Inflammatory macrophage (primary cell): ENCODE measurements around the gene ZBTB34.

Experiments
- DNase-seq, 2 donors: peaks; one replicate each; pipeline ENCODE4 v3.0.0-alpha.2; 2020 to 2022

ZBTB34 gene

DNA sequence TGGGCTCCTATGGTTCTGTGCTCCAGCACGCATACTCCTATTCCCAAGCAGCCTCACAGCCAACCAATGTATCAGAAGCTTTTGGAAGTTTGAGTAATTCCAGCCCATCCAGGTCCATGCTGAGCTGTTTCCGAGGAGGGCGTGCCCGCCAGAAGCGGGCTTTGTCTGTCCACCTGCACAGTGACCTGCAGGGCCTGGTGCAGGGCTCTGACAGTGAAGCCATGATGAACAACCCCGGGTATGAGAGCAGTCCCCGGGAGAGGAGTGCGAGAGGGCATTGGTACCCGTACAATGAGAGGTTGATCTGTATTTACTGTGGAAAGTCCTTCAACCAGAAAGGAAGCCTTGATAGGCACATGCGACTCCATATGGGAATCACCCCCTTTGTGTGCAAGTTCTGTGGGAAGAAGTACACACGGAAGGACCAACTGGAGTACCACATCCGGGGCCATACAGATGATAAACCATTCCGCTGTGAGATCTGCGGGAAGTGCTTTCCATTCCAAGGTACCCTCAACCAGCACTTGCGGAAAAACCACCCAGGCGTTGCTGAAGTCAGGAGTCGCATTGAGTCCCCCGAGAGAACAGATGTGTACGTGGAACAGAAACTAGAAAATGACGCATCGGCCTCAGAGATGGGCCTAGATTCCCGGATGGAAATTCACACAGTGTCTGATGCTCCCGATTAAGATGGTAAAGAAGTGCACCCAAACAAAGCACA is 19.9 kb downstream of the ZBTB34 start:
- DNase-seq: no peak

DNA sequence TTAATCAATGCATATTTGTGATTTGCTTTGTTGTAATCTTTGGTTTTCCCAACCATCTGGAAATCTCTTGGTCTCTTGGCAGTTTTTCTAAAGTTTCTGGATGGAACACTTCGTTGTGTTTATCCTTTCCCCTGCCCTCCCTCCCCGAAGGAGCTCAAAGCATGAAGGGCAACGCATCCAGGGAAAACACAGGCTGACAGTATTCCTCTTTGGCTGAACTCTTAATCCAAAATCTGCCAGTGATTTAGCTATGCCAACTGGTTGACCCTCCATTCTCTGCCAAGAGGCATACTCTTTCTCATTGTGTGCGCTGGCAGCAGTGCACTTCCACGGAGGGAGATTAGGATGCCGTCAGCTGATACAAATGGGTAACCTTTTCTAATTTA is 20.5 kb downstream of the ZBTB34 start:
- DNase-seq: no peak

DNA sequence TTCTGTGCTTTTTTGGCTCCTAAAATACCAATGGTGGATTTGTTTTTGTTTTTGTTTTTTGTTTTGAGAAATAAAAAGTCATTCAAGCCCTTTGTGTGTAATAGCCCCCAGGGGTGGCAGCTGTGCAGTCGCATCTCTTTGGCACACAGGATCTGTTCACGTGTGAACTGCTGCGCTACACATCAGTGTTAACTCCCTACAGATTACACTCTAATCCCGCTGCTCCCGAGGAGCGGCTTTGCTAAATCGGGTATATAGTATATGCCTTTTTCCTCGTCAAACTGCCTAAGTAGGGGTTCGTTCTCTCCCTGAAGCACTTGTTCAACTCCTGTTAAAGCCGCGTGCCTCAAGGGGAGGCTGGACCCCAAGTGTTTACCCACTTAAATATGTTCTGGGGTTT is 22.3 kb downstream of the ZBTB34 start:
- DNase-seq: no peak

DNA sequence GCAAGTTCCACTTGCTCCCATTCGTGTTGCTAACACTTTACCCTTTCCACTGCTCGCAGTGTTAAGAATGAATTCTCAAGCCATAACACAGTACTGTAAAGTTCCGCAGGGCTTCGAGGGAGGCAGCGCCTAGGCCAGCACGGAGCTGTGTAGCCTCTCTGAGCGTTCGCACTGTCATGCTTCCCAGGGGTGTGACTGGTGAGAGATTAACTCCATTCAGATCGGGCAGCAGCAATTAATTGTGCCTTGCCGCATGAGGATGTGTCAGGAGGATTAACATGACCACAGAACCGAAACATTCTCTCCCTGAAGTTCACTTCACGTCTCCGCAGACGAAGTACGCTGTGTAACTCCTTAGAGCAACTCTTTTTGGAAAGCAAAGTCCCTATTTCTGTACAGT is 23.2 kb downstream of the ZBTB34 start:
- DNase-seq: no peak

DNA sequence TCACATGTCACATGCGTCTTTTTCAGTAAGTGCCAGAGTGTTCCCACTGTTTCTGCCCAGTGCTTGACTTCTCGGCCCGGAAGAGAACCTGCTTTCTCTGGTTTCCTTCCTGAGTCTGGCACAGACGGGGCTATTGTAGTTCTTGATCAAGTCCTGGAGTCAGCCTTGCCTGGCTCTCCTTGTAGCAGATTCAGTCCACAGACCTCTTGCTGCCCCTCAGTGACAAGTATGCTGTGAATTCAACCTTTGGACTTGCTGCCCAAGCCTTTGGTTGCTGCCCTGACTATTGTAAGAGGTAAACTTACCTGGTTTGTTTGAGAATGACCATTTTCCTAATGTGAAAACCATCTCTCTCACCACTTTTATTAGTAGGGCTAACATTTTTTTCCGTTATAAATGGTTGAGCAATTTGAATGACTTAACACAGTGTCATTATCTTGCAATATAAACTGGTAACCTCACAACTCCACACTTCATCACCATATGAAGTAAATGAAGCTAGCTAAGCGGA is 24.7 kb downstream of the ZBTB34 start:
- peak; percentile 38 for DNase-seq

DNA sequence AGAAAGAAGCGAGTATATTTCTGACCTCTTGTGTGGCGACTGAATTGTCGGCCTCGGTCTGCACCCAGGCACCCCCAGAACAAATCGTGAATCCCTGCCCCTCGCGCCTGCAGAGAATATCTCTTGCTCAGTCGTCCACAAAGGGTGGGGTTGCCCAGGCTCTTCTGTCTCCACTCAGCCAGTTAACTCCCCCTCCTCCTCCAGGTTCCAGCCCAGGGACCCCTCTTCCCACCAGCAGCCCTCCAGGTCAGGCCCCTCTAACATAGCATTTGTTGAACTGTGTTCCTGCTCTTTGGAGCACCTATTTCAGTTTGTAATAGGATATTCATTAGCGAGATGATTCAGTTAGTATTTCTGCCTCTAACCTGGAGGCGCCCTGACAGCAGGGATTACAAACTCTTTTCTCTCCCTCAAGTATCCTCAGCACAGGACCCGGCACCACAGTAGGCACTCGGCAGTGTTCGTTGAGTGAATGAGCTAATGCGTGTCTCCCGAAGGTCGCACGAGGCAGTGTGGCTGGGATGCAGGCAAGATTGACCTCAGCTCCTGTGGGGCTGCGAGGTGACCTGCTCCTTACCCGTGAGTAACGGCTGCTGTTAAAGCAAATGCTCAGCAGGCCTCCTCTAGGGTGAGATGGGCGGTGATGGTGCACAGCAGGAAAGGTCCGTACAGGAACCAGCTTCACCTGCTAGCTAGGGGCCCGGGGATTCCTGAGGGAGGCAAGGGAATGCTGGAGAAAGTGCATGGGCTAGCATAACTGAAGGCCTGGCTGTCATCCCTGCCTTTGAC is 25.8 kb downstream of the ZBTB34 start:
- no peak for DNase-seq

DNA sequence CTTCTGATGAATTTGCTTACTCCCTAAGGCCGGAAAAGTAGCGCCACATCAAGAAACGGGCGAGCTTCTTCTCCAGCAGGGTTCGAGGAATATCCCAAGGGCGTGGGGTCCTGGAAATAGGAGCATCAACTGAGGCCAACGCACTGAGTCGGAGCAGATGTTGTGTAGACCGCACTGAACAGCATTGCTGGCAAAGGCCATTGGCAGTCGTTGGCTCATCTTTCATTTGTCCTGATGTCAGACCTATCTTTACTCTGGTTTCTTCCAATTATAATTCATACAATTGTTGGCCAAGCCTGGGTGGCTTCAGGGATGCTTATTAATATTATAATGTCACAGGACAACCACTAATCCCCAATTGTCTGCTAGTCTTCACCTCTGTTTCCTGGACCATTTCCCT is 26.5 kb downstream of the ZBTB34 start:
- no peak for DNase-seq

DNA sequence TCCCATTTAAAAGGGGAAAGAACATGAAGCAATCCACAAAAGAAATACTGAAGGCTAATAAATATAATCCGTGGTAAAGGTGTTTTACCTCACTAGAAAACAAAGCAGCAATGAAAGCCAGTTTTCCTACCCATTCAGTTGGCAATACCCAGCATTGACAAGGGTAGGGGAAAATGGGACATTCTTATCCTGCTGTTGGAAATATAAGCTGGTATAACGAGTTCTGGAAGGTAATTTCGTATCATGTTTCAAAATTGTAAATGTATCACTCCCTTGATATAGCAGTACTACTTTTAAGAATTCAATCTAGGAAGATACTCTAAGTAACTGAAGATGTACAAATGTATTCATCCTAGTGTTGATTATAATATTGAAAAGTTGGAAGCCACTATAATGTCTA is 31.2 kb downstream of the ZBTB34 start:
- DNase-seq: no peak

DNA sequence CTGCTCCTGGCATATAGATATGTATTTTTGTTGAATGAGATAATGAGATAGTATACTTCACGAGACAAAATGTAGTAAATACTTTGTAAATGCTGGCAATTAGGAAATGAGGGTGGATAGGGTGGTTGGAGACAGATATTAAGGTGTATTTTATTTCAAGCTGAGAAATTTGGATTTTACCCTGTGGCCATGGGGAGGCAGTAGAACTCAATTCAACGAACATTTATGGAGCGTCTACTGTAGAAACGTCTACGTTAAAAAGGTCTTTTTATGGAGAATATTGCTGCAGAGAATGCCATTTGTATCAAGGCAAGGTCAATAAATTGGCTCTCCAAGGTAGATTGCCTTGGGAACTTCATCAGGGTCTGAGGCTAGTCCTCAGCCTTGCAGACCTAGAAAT is 32.6 kb downstream of the ZBTB34 start:
- DNase-seq: peak in 1 of 2 donors; percentile 4

DNA sequence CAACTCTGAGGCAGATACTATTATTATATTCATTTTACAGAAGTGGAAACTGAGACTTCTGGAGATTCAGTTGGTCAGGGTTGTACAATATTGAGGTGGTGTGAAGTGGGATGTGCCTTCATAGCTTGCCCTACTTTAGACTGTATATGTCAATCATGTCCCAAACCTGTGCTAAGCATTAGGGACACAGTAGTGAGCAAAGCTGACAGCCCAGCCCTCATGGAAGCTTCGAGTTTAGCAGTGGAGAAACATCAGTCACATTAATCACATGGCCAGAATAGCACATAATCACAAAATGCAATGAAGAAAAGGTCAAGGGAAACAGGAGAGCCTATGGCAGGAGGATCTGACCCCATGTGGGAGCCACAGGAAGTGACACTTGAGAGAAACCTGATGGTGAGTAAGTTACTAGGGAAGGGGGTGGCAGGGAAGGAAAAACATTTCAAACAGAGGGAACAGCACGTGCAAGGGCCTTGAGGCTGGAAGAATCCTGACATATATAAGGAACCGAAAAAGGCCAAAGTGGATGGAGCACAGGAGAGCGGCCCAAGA is 33.7 kb downstream of the ZBTB34 start:
- peak; percentile 50 to 63 for DNase-seq

DNA sequence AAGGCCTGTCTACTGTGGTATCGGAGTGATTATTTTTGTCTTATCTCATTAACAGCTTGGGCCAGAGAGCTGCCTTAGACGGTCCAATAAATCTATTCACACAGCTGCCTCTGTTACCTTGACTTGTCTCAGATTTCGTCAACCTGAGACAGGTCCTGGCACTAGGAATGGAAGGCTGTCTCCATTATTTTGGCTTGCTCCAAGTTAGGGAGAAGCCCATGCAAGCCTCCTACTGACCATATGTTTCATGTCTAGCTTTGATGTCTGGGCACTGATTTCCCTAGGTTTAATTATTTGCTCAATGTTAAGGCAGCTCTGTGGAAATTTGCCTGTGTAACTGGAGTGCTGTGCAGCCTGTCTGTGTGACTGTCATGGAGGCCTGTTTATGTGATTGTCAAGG is 41.8 kb downstream of the ZBTB34 start:
- DNase-seq: no peak

DNA sequence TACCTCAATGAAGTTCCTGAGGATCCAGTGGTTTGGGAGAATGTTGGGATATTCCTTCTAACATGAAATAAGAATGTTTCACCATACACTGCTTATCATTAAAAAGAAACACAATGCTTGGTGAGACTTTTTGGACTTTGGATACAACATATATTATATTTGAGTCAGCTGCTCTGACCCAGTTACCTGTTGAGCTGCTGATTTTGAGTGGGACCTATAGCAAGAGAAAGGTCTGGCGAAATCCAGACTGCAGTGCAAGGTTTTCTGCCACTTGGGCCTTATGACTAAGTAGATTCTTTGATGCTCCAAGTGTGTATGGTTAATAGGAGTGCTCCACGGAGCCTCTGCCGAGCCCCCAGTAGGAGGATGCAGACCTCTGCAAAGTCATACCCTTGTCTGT is 44.1 kb downstream of the ZBTB34 start:
- DNase-seq: no peak

DNA sequence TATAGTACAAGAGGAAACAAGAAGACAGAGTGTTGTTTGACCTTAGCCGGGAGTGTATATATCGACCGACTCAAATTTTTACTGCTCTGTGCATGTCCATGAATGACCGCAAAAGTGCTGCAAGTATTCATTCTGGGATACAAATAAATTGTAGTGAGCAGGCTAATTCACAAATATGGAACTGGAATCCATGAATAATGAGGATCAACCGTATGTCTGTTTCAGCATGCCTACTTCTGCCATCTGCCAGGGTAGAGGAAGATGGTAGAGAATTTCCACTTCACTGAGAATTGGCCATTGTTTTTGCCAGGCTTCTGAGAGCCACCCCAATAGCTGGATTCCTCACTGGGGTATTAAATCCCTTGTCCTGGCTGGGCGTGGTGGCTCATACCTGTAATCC is 45.7 kb downstream of the ZBTB34 start:
- DNase-seq: no peak

DNA sequence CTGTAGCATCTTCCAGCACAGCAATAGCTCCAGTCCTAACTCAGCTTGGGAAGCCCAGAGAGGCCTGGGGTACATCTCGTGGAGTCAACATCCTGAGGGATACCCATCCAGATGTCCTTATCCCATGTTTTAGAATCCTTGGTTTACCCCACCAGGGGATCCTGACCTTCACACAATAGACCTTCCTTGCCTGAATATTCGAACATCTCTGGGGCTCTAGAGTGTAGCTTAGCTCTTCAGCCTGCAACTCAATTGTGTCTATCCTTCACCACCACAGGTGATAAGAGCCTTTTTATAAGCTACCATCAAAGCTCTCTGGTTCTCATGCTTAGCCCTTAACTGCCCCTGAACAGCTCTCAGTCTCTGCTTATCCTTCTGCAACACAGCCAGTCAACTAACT is 46.6 kb downstream of the ZBTB34 start:
- no peak for DNase-seq

DNA sequence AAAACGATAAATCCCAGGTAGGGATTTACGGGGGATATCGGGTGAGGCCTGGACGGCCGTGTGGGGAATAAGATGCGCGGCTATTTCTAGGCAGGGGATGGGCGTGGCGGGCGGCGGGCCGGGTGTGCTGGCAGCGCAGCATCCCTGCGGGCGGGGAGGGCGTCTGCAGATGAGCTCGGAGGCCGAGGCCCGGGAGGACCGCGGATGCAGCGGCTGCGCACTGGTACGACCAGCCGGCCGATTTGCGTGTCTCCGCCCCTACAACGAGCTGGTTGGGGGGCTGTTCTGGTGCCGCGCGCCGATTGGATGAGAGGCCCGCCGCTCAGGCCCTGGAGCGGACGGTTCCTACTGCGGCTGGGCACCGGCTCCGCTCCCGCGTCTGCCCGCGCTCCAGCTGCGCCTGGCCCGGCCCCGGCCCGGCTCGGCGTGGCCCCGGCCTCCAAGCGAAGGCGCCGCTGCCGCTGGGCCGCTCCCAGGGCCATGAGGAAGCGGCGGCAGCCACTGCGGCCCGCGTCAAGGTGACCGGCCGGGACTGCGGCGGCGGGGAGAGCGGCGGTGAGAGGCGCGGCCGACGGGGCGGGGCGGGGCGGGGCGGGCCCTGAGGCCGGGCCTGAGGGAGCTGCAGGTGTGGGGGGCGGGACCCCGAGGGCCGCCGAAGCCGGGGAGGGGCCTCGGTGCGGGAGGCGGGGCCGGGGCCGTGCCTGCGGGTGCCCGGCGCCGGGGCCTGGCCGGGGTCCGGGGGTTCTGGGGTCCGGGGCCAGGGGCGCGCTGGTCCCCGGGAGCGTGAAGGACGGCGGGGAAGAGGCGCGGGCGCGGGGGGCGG is 54.2 kb downstream of the ZBTB34 start, which contains the start of gene RALGPS1:
Gene RALGPS1 (plus strand): TSS at position 325 of the 823 bp plus-strand sequence. CDS start 47,508 bp downstream, outside the sequence.
- peak; percentile 94 to 95 for DNase-seq

DNA sequence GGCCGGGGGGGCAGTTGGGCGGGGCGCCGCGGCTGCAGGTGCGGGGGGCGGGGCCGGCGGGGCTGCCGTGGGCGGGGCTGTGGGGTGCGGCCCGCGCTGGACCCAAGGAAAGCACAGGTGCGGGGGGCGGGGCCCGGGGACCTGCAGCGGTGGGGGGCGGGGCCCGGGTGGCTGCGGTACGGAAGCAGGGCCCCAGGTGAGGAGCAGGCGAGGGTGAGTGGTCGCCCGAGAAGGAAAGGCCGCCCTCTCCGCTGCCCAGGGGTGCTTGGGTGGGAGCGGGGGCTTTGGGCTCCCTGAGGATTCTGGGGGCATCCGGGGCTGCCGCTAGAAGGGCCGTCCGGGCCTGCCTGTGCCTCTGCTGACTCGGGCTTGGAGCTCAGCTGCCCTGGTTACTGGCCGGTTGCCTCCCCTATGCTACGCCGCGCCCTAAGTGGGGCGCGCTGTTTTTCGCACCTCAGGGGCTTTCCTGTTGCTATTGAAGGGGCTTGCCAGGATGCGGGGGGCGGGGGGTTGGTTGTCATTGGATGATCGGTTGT is 54.9 kb downstream of the ZBTB34 start:
- DNase-seq: no peak

DNA sequence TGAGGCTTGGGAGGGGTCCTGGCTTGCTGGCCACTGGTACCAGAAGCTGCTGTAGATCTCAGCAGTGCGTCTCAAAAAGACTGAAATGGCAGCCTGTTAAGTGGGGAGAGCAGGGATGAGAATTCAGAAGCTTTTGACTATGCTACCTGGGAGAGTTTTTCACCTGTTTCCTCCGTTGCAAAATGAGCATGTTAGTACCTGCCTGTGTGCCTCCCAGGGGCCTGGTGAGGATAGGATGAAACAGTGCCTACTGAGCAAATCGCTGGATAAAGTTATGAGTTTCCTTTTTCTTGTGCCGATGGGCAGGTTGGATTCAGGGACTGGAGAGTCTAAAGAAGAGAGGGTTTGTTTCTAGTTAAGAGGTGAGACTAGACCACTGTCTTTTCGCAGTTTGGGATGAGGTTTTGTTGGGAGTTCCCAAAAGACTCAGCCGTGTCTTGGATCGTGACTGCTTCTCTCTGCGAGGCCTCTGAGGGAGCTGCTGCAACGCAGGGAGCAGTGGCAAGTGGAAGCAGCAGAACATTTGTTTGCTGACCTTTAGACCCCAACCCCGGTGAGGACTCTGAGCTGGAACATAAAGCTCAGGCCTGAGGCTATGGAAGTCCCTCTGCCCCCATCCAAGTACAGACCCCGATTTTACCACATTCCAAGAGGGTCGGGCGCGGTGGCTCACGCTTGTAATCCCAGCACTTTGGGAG is 55.6 kb downstream of the ZBTB34 start:
- DNase-seq: no peak

DNA sequence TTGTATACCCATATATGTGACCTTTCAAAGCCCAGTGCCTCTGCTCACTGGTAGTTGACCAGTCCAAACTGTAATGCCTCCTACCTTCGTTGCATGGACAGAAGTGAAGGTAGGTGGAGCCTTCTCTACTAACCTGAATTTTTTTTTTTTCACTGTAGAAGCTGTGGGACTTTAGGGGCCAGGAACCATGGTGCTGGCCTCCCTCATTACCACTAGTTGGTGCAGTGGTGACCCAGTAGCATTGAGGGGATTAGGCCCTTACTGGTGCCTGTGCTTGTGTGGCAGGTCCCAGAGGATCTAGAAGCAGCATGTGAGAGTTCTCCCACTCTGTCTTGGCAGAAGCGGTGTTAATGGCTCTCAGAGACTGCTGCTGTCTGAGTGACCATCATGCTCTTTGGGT is 56.5 kb downstream of the ZBTB34 start:
- no peak for DNase-seq

DNA sequence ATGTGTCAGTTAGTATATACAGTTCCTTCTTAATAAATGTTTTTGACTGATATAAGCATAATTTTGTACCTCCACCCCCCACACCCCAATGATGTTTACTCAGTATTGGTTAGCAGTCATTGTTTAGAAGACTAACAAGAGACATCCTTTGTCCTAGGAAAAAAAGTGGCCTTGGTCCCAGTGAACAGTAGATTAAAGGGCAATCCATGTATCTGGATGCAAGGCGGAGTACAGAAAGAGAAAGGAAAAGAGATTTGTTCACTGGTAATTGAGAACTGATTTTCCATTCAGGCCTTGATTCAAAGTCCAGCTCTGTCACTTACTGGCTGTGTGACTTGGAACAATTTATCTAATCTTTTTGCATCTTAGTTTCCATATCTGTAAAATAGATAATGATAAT is 58.8 kb downstream of the ZBTB34 start:
- DNase-seq: no peak

DNA sequence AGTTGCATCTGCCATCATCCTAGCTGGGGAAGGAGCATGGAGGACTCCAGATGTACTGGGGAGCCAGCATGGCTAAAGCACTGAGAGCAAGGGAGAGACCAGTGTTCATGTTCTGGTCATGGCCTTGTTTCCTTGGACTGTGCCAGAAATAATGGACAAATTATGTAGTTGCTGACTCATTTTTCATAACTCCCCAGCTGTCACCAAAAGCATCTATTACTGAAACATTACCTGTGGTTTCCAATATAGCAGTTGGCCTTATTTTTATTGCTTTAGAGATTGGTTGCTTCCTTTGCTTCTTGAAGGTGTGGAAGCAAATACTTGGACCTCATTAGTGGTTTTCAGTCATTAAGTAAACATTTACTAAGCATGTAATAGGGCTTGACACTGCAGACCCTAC is 65.4 kb downstream of the ZBTB34 start:
- DNase-seq: no peak

DNA sequence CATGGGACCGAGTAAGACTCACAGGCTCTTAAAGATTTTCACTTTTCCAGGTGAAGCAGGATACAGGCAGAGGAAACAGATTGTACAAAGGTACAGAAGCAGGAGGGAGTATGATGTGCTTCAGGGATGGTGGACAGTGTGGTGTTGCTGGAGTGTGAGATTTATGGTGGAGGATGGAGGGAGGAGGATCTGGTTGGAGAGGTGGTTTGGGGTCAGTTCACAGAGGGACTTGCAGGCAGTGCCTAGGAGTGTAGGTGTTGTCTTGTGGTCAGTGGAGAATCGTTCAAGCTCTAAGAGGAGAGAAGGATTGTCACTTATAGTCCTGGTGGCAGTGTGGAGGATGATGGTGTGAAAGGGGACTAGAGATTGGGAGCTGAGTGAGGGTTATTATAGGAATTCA is 65.9 kb downstream of the ZBTB34 start:
- no peak for DNase-seq

DNA sequence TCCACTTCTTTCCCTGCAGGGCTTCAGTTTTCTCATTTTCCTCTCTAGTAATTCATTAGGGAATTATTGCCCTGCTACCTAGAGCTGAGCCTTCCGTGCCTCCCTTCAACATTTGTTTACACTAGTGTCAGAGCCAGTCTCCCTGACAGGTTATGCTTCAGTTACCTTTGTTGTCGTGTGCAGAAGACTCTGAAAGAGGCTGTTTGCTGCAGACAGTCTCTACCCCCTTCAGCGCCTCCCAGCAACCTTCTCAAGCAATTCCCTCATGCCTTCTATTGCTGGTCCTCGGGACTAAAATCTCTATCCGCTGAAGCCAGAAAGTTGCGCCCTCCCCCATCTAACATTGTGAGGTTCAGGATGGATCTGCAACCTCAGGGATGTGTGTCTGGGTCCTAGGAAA is 67.0 kb downstream of the ZBTB34 start:
- no peak for DNase-seq
